CD1c-positive myeloid dendritic cell (primary cell): ENCODE measurements around the gene SPDYE6.
"Not testable (repeated sequence)": the region's sequence is repeated elsewhere in the genome, so short reads cannot be mapped to it uniquely, and the experiment has no call there.

Experiments used
- DNase-seq: peaks from one replicate; pipeline ENCODE4 v3.0.0-alpha.2; 2016; ENCODE audit errors: extremely low spot score

The SPDYE6 gene

DNA sequence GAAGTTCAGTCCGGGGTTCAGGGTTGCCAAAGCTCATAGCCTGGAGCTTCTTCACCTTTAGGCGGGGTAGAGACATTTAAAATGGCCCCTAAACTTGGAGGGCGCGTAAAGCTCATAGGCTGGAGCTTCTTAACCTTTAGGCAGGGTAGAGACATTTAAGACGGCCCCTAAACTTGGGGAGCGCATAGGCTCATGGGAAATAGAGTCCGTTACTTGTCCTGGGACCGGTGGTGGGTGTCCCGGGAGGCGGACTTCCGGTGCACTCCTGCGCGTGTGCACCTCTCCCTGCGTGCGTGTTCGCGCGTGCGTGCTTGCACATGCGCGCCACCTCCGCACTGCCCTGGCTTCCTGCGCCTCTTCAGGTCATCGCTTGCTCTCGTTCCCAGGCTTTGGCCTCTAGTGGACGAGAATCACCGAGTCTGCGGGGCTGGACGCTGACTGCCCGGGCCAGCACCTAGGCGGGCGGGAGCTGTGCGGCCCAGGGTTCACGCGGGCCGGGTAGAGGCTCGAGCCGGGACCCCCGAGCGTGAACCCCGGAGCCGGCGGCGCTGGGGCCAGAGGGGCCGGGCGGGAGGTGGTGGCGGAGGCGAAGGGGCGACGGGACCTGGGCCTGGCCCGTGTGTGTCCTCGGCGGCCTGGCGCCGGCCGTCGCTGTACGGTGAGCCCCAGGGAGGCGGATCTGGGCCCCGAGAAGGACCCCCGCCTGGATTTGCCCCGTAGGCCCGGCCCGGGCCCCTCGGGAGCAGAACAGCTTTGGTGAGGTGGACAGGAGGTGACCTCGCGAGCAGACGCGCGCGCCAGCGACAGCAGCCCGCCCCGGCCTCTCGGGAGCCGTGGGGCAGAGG, 7.5 kb upstream of the SPDYE6 start:
- peak; percentile 97 for DNase-seq

GRCh38 chr7:102346983-102347382, 9.3 kb downstream of the SPDYE6 start:
- not testable (repeated sequence) for DNase-seq

DNA sequence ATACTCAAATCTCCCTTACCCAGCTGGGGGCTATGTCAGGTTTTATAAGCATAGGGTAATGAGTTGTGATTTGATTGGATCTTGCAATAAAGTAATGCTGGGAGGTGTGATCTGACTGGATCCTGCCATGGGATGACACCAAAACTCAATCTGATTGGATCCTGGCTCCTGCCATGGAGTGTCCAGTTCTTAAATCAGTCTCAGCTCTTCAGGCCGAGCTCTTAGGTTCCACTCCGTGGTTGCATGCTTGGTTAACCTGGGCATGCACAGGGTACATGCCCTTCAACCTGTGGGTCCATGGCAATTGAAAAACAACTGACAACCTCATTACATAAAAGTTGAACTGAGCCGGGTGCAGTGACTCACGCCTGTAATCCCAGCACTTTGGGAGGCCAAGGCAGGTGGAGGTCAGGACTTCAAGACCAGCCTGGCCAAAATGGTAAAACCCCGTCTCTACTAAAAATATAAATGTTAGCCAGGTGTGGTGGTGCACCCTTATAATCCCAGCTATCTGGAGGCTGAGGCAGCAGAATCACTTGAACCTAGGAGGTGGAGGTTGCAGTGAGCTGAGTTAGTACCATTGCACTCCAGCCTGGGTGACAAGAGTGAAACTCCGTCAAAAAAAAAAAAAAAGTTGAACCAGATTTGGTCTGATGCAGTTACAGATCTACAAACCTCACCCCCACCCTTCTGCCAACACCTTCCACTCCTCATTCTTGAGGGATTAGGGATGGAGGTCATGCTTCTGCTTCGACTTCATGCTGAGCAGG, 15.5 kb downstream of the SPDYE6 start:
- DNase-seq, result not testable (repeated sequence)

DNA sequence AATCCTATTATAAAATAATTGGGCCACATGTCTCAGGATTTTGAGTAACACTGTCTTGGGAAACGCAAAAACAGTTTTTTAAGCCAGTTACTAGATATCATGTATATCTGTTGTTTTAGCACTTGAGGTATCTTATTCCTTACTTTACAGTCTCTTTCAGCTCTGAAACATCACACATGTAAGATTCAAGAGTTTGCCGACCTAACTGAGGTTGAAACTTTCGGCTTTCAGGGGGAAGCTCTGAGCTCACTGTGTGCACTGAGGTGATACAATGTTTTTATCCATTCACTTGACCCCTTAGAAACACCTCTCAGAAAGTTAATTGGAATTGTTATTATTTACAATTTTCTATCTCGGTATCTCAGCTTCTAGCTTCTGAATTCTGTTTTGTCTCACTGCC, 18.8 kb downstream of the SPDYE6 start:
- not testable (repeated sequence) for DNase-seq

- not testable (repeated sequence) for DNase-seq
These were observed 19.2 kb downstream of the SPDYE6 start for GRCh38 chr7:102337002-102337401.

GRCh38 chr7:102335574-102335973, 20.7 kb downstream of the SPDYE6 start:
- DNase-seq, result not testable (repeated sequence)

DNA sequence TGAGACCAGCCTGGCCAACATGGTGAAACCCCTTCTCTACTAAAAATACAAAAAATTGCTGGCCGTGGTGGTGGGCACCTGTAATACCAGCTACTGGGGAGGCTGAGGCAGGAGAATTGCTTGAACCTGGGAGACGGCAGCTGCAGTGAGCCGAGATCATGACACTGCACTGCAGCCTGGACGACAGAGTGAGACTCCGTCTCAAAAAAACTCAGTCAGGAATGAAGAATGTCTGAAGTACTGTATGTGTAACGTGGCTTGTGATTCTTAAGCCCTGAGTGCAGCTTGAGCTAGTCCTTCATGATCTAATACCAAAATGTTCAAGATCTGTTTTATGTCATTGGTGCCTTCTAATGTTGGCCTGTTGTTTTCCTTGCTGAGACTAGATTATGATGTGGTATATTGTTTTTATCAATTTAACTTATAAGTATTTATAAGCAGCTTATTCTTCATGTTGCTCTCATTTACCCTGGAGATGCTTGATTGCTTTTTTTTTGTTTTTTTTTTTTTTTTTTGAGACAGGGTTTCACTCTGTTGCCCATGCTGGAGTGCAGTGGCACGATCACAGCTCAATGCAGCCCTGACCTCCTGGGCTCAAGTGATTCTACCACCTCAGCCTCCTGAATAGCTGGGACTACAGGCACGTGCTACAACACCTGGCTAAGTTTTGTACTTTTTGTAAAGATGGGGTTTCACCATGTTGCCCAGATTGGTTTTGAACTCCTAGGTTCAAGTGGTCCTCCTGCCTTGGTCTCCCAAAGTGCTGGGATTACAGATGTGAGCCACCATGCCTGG, 25.4 kb downstream of the SPDYE6 start:
- DNase-seq, result not testable (repeated sequence)

GRCh38 chr7:102329366-102329765, 26.9 kb downstream of the SPDYE6 start:
- DNase-seq, result not testable (repeated sequence)

DNA sequence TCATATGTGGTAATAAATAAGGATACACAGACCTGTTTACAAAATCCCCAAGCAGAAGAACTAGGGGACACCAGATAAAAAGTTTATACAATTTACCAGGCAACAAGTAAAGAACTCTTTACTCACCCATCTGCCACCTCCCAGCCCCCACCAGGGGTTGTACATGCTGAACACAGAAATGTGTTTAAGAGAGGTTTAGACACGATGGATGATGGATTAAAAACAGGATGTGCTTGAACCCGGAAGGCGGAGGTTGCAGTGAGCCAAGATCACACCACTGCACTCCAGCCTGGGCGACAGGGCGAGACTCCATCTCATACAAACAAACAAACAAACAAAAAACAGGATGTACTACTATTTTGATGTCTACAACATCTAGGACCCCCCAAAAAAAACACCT, 27.4 kb downstream of the SPDYE6 start:
- not testable (repeated sequence) for DNase-seq

DNA sequence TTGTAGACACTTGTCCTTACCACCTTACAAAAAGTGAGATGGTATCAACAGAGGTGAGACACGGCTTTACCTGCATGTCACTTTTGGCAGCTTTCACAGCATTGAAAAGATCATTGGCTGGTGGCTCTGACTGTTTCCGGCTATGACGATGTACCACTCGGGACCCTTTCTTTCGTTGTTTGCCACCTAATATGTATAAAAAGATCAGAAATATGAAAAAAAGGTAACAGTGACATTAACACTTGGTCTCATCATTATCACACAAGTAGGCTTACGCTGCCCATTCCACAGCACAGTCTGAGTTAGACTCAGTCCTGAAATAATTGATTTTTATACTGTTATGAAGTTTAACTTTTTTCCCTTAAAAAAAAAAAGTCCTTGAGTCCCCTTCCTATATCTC, 29.1 kb downstream of the SPDYE6 start:
- DNase-seq, result not testable (repeated sequence)

DNA sequence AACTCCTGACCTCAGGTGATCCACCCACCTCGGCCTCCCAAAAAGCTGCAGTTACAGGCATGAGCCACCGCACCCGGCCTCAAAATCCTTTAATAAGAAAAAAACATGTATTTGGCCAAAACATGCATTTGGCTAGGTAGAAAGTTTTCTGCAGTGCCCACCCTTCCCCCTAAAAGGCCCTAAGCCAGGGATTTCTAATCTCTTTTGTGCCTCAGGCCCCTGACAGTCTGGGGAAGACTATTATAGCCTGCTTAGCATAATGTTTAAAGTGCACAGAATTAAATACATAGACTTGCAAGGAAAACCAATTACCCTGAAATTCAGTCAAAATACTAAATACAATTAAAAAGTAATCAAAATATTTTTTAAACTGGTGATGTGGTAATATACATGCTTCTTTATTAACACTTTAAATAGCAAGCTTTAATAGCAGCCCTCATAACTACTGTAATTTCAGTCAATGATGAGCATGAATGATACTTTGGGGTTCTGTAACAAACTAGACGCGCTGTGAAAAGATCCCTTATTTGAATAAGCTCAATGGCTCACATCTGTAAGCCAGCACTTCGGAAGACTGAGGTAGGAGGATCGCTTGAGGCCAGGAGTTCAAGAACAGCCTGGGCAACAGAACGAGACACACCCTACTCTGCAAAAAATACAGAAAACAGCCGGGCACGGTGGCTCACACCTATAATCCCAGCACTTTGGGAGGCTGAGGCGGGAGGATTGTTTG, 29.9 kb downstream of the SPDYE6 start:
- no peak for DNase-seq

- DNase-seq, result not testable (repeated sequence)
These were observed 31.1 kb downstream of the SPDYE6 start for GRCh38 chr7:102325106-102325505.

DNA sequence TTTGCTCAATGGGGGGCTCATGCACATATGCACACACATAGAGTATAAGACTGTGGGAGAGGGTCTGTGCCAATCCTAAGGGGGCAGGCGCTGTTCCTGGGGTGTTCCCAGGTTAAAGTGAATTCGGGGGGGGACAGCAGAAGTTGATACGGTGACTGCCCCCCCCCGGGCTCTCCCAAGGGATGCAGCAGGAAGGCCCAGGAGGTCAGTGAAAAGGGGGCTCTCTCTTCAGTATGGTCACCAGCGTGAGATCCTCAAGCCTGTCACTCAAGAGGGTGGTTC, 32.4 kb downstream of the SPDYE6 start:
- no peak for DNase-seq

GRCh38 chr7:102322202-102322715, 34.0 kb downstream of the SPDYE6 start:
- no peak for DNase-seq

GRCh38 chr7:102321351-102322201, 34.7 kb downstream of the SPDYE6 start:
- peak; percentile 10 for DNase-seq

GRCh38 chr7:102320601-102321350, 35.5 kb downstream of the SPDYE6 start:
- no peak for DNase-seq

DNA sequence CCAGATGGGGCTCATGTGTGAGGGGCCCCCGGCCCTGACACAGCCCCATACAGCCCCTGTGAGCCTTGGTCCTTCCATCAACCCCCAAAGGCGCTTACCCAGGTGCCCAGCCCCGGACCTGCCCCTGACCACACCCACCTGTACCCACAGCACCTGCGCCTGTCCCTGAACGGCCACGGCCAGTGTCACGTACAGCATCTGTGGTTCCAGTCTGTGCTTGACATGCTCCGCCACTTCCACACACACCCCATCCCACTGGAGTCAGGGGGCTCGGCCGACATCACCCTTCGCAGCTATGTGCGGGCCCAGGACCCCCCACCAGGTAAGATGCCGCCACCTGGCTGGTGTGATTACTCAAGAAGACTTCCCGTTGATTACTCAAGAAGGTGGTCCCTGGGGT, 36.1 kb downstream of the SPDYE6 start:
- no peak for DNase-seq

DNA sequence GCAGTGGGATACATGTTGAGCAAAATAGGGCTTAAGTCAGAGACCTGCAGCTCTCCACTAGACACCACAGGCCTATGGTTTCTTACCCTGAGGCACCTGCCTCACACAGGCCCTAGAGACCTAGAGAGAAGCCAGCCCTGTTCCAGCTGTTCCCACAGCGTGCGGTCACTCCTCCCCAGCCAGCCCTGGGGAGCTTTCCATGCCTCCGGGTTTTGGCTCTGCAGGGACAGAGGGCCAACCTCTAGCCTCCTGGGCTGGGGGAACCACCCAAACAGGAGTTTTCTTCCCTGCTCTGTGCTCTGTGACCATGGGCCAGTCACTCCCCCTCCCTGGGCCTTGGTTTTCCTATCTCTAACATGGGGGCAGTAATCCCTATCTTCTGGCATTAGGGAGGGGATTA, 36.6 kb downstream of the SPDYE6 start:
- DNase-seq, result no peak

DNA sequence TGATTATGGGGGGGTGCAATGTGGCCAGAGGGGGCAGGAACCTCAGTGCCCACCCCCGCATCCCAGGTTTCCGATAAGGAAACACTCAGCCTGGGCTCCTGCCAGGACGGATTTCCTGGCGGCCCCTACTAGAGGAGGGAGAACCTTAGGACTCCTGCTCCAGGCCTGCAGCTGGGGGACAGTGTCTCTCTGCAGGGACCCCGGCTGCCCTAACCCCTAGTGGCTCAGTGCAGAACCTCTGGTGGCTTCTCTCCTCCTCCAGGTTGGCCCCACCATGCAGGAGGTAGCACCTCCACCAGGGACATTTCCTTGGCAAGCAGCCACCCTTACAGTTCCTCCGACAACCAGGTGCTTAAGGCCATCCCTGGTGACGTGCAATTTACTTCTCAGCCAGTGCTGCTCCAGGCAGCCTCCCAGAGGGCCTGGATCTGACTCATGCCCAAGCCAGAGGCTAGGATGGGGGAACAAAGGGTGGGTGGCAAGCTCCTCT, 37.7 kb downstream of the SPDYE6 start:
- DNase-seq, result no peak
